NCI-H2227 (cell line): ENCODE data around the gene HSH2D.
"Not testable (repeated sequence)": the region's sequence is repeated elsewhere in the genome, so short reads cannot be mapped to it uniquely, and the experiment has no call there.

Experiments
- DNase-seq: peaks from one replicate; lab custom pipeline; 2025; ENCODE audit not compliant: unreplicated experiment; lab: John Stamatoyannopoulos, UW

Gene HSH2D

GRCh38 chr19:16154557-16154956 is 11.1 kb downstream of the HSH2D start:
- no peak for DNase-seq

DNA sequence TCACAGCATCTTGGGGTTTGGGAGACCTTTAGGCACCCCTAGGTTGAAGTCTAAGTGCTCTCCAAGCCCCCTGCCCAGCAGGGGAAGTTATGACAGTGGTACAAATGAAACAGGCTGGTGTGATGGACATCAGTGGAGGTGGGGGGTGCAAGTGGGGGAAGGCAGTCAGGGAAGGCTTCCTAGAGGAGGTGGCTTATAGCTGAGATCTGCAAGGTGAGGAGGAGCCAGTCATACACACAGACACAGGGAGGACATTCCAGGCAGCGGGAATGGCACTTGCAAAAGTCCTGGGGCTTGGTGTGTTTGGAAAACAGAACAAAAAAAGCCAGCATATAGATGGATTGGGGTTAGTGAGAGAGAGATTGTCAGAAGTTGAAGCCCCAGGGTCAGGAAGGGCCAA is 11.6 kb downstream of the HSH2D start:
- no peak for DNase-seq

- DNase-seq = no peak
Observed at GRCh38 chr19:16156904-16157303, 13.4 kb downstream of the HSH2D start.

DNA sequence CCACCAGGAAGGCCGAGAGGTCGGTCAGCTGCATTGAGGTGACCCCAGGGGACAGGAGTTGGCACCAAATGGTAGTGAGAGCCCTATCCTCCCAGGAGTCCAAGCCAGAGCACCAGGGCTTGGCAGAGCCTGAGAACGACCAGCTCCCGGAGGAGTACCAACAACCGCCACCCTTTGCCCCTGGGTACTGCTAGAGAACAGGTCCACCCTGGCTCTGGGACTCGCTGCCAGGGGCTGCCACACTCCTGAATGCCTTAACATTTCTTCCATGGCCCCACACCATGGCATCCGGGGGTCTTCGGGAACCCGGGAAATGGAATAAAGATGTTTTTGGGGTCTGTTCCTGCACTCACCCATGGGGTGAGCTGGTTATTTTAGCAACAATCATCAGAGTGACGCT is 14.1 kb downstream of the HSH2D start:
- no peak for DNase-seq

DNA sequence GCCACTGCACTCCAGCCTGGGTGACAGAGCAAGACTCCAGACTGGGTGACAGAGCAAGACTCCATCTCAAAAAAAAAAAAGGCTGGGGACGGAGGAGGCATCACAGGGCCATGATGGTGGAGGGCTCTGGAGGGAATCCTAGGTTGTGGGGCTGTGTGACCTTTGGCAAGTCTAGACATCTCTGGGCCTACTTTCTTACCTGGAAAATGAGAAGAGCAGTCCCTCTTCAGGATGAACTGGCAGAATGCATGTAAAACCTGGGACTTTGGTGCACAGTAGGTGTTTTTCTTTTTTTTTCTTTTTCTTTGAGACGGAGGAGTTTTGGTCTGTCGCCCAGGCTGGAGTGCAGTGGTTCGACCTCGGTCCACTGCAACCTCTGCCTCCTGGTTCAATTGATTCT is 16.2 kb downstream of the HSH2D start:
- no peak for DNase-seq

DNA sequence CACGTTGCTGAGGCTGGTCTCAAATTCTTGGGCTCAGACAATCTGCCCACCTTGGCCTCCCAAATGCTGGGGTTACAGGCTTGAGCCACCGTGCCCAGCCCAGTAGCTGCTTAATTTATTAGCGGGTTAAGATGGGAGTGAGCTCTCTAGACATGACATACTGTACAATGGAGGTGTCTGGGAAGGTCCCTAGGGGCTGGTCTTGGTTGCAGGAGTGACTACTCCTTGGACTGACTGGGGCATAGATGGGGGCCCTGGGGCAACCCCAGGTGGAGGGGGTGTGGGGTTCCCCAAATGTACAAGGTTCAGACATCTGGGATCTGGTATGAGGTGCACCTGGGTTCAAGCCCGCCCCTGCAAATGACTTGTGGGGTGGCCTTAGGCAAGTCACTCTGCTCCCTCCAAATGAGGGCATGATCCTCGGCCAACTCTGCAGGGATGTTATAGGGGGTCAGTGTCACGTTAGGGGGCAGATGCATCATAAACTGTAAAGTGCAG is 17.0 kb downstream of the HSH2D start:
- no peak for DNase-seq

- DNase-seq = no peak
Observed at GRCh38 chr19:16160943-16161560, 17.6 kb downstream of the HSH2D start.

DNA sequence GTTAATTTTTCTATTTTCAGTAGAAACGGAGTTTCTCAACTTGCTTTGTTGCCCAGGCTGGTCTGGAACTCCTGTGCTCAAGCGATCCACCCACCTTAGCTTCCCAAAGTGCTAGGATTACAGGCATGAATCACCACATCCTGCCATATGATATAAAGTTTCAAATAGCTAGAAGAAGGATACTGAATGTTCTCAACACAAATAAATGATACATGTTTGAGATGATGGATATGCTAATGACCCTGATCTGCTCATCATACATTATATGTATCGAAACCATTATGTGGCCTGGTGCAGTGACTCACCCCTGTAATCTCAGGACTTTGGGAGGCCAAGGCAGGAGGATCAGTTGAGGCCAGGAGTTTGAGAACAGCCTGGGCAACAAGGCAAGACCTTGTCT is 18.4 kb downstream of the HSH2D start:
- no peak for DNase-seq

- no peak for DNase-seq
Observed at GRCh38 chr19:16164222-16164890, 20.9 kb downstream of the HSH2D start.

DNA sequence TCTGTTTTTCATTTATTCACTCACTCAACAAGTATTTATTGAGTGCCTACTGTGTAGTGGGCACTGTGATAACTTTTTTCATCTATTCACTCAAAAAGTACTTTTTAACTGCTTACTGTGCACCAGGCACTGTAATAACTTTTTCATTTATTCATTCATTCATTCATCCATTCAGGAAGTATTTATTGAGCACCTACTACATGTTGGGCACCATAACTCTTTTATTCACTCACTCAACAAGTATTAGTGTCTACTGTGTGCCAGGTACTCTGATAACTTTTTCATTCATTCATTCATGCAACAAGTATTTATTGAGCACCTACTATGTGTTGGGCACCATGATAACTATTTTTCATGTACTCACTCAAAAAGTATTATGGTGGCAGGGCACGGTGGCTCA is 22.9 kb downstream of the HSH2D start:
- no peak for DNase-seq

- DNase-seq = no peak
Observed at GRCh38 chr19:16167055-16167454, 23.6 kb downstream of the HSH2D start.

DNA sequence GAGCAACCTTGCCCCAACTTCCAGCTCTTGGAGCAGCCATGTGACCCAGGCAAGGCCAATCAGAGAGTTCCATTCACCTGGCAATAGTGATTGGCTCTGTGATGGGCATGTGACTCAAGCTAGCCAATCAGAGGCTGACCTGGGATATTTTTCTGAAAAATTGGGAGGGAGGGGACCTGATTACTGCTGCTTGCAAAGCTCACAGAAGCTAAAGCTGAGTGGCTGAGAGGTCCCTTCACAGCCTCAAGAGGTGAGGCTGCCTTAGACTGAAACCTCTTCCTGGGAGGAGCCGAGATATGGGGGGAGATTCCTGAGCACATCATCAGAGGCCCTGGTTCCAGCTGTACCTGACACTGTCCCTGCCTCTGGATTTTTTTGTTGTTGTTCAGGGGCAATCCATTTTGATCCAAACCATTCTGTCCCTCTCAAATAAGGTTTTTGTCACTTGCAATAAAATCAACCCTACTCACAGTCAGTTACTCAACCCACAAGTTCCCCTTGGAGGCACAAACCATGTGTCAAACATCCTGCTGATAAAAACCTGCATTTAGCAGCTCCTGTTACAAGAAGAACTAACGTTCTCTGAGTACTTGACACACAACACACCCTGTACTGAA is 25.1 kb downstream of the HSH2D start:
- no peak for DNase-seq

- DNase-seq = no peak
Observed at GRCh38 chr19:16170134-16170533, 26.6 kb downstream of the HSH2D start.

GRCh38 chr19:16175954-16176353 is 32.5 kb downstream of the HSH2D start:
- no peak for DNase-seq

DNA sequence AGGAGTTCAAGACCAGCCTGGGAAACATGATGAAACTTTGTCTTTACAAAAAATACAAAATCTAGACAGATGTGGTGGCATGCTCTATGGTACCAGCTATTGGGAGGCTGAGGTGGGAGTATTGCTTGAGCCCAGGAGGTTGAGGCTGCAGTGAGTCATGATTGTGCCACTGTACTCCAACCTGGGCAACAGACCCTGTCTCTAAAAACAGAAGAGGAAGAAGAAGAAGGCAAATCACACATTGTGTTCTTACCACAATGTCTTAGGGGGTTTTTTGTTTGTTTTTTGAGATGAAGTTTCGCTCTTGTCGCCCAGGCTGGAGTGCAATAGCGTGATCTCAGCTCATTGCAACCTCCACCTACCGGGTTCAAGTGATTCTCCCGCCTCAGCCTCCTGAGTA is 35.4 kb downstream of the HSH2D start:
- DNase-seq = not testable (repeated sequence)

- DNase-seq = no peak
Observed at GRCh38 chr19:16180611-16181010, 37.1 kb downstream of the HSH2D start.

DNA sequence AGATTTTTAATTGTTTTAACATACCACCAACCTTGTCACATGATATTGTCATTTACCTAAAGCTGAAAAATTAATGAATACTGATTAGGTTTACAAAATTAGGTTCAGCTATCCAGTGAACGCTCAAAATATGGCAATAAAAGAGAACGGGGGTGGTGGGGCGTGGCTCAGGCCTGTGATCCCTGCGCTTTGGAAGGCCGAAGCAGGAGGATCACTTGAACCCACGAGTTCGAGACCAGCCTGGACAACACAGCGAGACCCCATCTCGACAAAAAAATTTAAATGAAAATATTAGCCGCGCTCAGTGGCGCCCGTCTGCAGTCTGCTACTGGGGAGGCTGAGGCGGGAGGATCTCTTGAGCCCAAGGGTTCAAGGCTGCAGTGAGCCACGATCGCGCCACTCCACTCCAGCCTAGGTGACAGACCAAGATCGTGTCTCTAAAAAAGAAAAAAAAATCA is 41.2 kb downstream of the HSH2D start:
- DNase-seq = no peak

GRCh38 chr19:16185123-16185767 is 41.8 kb downstream of the HSH2D start, which contains the start of gene FAM32A:
Gene FAM32A (plus strand): TSS chr19:16185410. CDS start chr19:16185443, 33 bp downstream.
- DNase-seq = peak; percentile 98

- DNase-seq = peak; percentile 69
Observed at GRCh38 chr19:16185768-16186123, 42.3 kb downstream of the HSH2D start.

- no peak for DNase-seq
Observed at GRCh38 chr19:16188521-16188920, 45.0 kb downstream of the HSH2D start.

GRCh38 chr19:16190198-16190597 is 46.7 kb downstream of the HSH2D start:
- no peak for DNase-seq

DNA sequence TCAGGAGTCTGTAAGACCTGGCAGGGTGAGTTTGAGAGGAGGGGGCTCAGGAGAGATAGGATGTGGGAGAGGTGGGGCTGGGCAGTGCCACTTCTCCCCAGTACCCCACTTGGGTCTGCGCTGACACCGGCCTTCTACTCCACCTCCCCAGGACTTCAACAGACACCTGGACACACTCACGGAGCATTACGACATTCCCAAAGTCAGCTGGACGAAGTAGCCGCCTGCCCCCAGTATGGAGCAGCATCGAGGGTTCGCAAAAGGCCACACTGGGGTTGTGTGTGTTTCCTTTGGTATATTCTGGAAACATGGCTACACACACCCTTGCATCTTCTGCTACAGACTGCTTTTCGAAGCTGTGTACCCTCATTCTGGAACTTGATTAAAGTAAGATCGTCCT is 47.3 kb downstream of the HSH2D start:
- no peak for DNase-seq
